H1 (cell line): ENCODE data around the gene METRNL. TPM values are rescaled to one million over a fixed set of nuclear protein-coding genes. Genes with fewer than 3 reads are reported as not detected.

Source experiments
- CHD7 ChIP-seq: fragments of 300-600 bp; sonication (generic); IDR thresholded peaks from 2 replicates; pipeline ENCODE4 v1.7.1; 2012; ENCODE audit warnings: low read length, moderate library complexity, mild to moderate bottlenecking, inconsistent platforms; ENCODE audit not compliant: insufficient replicate concordance
- polyA plus RNA-seq, 7 experiments: library from polyadenylated mRNA; depleted of rRNA in 3 of 7; stranded (reverse) in 5 of 7; unstranded in 2 of 7; fragments of >200 nt in 5 of 7; fragments of 200-250 nt in 2 of 7; gene quantifications; 1 replicate in 5 of 7; 2 replicates in 1 of 7; 4 replicates in 1 of 7; pipeline versions ENCODE4 v1.2.1 to v1.2.3, GENCODE V29; 2011 to 2013; ENCODE audit warnings: missing spikeins in 2 of 7, mixed read lengths in 2 of 7
- total RNA-seq: library from RNA; stranded (reverse); fragmentation: NEBNext Ultra II Directional; extraction: Animal tissue kit (Norgen Biotek cat#: 25700); gene quantifications from 2 replicates; pipeline ENCODE4 v1.2.1, GENCODE V29; 2021

Gene METRNL
- total and polyA plus RNA-seq, 2 of the 8 experiments (the other 6 are each of a cell fraction or from before 2014, with no cell fraction given): 13.9 to 14.2 TPM

- TF ChIP-seq CHD7: no peak
These were observed 4.0 kb upstream of the METRNL start (continued) for GRCh38 chr17:83075270-83075880.
